Transverse colon (tissue), 4 donors: Measurements from ENCODE around the gene GHRHR.

Experiments
- CTCF ChIP-seq, 5 experiments: fragments of 200-600 bp in 3 of 5; fragments of 450-650 bp in 2 of 5; sonication (generic) in 3 of 5; IDR thresholded peaks; 1 replicate in 2 of 5; 2 replicates in 3 of 5; pipeline ENCODE4 v1.5.1; 2016 to 2017; ENCODE audit warnings: antibody characterized with exemption in 5 of 5, inconsistent platforms in 3 of 5, mild to moderate bottlenecking in 2 of 5, moderate library complexity in 1 of 5
- EP300 ChIP-seq: sonication (generic); formaldehyde crosslinking; IDR thresholded peaks from one replicate; pipeline ENCODE4 v1.6.1; 2017; ENCODE audit warnings: antibody characterized with exemption, low read depth
- POLR2A ChIP-seq: fragments of 450-650 bp; IDR thresholded peaks from one replicate; pipeline ENCODE4 v1.6.1; 2016; ENCODE audit warnings: antibody characterized with exemption, mild to moderate bottlenecking, moderate library complexity
- POLR2AphosphoS5 ChIP-seq, 3 donors: sonication (generic); formaldehyde crosslinking; IDR thresholded peaks; one replicate each; pipeline ENCODE4 v1.6.1; 2016; ENCODE audit warnings: antibody characterized with exemption in 3 of 3

- TF ChIP-seq CTCF (IDR thresholded peaks at IDR 0.05) (no peak), POLR2A (no peak), POLR2AphosphoS5 (IDR thresholded peaks at IDR 0.05) (no peak), EP300 (no peak)
Measured at GRCh38 chr7:30941582-30942323, 22.0 kb upstream of the GHRHR start.
